Activated gamma-delta T cell treated with Interleukin-2 at 50 U/mL for 16 hours (primary cell): ENCODE data around the gene CLIC3.
"Not testable (repeated sequence)": the region's sequence is repeated elsewhere in the genome, so short reads cannot be mapped to it uniquely, and the experiment has no call there.

ENCODE experiments used
- DNase-seq: peaks from one replicate; pipeline ENCODE4 v3.0.0-alpha.2; 2020

The CLIC3 gene

DNA sequence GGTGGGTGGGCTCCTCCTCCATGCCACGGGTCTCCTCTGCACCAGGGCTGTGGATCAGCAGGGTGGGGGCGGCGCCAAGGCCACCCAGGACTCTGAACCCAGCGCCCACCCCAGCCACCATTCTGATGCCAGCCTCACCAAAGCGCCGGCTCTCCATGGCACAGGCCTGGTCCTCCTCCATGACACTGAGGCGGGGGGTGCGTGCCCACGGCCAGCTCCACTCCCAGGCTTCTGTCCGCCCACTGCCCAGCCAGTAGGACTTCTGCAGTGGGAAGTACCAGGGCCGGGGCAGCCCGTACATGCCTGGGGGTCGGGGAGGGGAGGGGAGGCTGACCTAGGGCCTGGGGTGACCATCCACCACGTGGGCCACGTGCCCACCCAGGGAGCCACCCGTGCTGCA lies 20.1 kb upstream of the CLIC3 start:
- no peak for DNase-seq

DNA sequence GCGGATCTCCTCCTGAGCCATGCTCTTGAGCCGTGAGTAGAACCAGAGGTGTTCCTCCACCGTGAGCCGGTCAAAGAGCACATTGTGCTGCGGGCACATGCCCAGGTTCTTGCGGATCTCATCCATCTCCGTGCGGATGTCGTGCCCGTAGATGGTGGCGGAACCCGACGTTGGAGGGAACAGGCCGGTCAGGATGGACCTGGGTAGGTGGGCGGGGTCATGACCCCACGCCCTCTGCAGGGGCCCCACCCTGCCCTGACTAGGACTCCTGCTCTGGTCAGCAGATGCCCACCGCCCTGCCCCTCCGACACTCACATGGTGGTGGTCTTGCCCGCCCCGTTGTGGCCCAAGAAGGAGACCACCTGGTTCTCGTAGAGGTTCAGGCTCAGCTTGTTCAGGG lies 19.6 kb upstream of the CLIC3 start:
- DNase-seq: no peak

DNA sequence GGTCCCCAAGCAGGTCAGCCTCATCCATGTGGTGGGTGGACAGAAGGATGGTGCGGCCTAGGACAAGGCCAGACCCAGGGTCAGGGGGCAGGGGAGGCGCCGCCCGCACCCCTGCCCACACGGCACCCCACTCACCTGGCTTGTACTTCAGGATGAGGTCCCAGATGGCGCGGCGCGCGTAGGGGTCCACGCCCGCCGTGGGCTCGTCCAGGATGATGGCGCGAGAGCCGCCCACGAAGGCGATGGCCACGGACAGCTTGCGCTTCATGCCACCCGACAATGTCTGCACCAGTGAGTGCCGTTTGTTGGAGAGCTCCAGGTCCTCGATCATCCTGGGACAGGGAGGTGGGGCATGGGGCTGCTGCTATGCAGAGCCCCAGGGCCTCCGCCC lies 19.2 kb upstream of the CLIC3 start:
- DNase-seq: no peak

DNA sequence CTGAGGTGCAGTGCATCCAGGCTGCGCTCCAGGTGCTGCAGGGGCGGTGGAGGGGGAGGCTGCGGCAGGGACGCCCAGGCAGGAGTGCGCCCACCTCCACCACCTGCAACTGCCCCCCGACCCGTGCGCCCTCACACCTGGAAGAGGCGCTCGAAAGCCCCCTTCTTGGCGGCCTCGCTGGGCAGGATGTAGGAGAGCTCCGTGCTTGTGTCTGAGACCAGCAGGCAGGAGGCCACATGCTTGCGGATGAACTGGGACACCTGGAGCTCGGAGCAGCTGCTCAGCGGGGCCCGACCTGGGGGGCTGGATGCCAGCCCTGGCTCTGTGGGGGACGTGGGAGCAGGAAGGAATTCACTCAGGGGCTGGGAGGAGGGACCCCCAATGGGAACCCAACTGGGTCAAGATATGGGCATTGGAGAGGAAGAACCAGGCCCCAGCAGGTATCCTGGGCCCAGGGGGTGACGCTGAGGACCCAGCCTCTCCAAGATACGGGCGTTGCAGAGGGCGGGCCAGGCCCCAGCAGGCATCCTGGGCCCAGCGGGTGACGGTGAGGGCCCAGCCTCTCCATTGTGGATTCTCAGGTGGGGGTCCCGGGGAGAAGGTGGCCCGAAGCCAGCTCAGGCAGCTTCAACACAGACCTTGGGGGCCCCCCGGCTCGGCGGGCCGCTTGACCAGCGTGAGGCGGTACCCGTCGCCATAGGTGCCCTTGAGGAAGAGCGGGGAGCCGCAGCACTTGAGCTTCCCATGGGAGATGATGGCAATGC lies 18.6 kb upstream of the CLIC3 start:
- DNase-seq: no peak

GRCh38 chr9:137014166-137014565 lies 17.8 kb upstream of the CLIC3 start:
- DNase-seq: no peak

GRCh38 chr9:137013571-137013940 lies 17.2 kb upstream of the CLIC3 start:
- no peak for DNase-seq

- DNase-seq: no peak
Observed at GRCh38 chr9:137012694-137013570, 16.6 kb upstream of the CLIC3 start.

DNA sequence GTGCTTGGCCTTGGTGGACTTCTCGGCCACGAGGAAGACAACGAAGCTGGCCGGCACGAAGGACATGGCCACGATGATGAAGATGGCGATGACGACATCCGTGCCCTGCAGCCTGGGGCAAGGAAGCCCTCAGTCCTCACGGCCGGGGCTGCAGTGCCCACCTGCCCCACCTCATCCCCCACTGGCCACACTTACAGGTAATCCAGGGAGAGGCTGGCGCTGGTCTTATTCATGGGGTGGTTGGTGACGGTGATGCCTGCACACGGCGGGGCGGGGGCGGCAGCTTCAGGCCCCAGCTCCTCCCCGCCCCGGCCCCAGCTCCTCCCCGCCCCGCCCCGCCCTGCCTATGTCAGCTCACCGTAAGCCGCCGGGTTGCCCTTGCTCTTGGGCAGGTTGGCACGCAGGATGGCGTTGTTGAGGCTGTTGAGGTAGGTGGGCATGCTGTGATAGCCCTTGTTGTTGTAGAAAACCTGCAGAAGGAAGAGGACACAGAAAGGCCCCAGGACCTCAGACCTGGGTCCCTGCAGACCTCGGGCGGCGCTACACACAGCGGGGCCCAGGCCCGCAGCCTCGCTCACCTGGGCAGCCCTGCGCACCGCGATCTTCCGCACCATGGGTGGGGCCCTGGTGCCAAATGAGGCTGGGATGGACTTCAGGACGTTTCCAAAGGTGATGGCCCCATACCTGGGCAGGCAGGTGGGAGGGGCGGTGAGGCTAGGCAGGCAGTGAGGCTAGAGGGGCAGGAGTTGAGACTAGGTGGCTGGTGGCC lies 15.7 kb upstream of the CLIC3 start:
- no peak for DNase-seq

- DNase-seq: no peak
Observed at GRCh38 chr9:137011156-137011555, 14.8 kb upstream of the CLIC3 start.

- no peak for DNase-seq
Observed at GRCh38 chr9:137009938-137010732, 13.8 kb upstream of the CLIC3 start.

DNA sequence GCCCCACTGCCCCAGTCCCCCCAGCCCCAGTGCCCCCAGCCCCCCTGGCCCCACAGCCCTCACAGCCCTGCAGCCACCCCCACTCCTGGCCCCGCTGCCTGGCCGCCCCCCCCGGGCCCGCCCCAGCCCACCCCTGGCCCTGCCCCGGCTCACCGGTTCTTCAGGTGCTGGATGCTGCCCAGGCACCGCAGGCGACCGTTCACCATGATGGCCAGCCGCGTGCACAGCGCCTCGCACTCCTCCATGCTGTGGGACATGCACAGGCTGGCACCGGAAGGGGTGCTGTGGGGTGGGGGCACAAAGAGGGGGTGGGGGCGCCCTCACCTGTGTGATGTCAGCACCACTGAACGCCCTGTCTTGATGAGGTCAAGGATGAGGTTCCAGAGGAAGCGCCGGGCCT lies 12.8 kb upstream of the CLIC3 start:
- DNase-seq: no peak

DNA sequence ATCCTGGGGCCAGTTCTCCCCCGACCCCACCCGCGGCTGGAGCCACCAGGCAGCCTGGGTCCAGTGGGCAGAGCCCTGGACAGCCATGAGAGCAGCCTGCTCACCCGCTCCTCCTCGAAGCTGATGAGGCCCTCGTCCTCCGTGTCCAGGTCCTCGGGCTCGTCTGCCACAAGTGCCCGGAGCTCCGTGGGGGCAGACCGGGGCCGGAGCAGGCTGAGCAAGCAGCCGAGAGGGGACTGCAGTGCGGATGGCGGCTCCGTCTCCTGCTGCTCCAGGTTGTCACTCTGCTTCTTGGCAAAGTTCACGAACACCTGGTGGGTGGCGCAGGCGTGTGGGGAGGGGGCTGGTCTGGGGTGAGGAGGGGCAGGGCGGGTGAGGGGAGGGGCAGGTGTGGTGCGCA lies 11.9 kb upstream of the CLIC3 start:
- no peak for DNase-seq

GRCh38 chr9:137007816-137008270 lies 11.5 kb upstream of the CLIC3 start:
- DNase-seq: no peak

DNA sequence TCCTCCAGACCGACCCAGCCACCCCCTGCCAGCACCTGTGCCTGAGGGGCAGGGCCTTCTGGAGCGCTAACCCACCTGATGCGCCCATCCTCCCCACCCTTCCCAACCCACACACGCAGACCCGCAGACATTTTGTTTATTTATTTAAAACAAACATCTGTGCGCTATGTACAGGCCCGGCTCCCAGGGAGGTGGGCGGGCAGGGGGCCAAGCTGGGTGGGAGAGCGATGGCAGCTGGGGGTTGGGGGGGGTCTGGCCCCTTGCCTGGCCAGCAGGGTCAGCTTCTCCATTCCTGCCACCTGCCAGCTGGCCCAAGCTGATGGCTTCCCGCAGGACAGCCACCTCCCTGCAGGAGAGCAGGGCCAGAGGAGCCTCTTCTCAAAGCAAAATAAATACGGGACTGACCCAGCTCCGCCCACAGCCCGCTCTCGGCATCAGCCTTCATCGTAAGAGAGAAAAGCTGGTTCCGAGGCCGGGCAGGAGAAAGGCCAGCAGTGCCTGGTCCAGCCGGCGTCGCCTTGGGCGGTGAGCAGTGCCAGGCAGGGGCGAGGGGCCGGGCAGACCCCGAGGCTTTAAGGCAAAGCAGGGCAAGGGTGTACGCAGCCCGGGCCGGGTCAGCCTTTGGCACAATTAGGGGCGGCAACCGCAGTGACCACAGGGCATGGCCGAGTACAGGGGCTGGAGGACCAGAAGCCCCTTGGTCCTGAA lies 10.9 kb upstream of the CLIC3 start:
- DNase-seq: no peak

DNA sequence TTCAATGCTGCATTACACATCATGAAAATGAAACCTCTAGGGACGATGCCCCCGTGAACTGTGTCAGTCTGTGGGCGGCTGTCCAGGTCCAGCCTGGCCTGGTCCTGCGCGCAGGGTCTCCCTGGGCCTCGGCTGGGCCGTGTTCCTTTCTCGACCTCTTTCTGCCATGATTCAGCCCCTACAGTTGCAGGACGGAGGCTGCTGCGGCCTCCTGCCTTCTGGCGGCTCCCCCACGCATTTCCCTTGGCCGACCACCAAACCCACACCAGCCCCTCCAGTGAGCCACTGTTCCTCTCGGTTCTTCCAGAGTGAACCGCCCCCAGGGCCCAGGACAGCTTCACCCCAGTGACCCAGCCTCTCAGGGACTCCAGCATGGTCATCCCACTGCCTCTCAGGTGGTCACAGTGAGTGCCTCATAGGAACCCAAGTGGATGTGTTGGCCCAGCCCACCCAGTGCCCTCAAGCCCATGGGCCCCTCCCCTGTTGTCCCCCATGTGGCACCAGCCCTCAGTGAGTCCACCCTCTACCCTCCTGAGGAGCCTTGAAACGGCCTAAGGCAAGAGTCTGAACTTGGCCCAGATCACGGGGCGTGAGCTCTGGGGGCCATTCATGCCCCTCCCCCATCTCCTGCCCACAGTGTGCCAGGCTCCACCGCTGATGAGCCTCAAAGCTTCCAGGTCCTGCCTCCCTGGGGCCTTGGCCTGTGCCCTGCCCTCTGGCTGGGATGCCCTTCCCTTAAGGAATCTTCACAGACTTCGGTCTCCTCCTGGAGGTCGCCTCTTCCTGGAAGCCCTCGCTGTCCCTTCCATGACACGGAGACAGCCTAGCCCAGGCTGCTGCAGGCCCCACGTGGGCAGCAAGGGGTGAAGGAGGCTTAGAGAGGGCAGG lies 10.0 kb upstream of the CLIC3 start:
- DNase-seq: no peak

GRCh38 chr9:137004285-137004684 lies 7.9 kb upstream of the CLIC3 start:
- not testable (repeated sequence) for DNase-seq

DNA sequence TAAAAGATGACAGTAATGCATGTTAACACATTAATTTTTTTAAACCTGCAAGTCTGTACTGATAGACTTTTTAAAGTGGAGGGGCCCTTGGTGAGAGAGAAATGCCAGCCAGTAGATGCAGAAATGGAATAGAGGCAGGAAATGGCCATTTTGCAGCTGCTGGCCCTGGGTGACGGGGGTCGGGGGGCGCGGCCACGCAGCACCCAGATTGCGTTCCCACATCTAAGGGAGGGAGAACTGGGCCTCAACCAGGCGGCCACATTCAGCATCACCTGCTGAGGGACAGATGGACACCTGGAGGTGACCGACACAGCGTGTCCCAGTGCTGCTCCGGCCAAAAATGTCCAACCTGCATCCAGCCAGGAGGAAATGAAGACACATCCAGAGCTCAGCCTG lies 6.3 kb upstream of the CLIC3 start:
- no peak for DNase-seq

GRCh38 chr9:137001857-137002645 lies 5.7 kb upstream of the CLIC3 start:
- DNase-seq: no peak

DNA sequence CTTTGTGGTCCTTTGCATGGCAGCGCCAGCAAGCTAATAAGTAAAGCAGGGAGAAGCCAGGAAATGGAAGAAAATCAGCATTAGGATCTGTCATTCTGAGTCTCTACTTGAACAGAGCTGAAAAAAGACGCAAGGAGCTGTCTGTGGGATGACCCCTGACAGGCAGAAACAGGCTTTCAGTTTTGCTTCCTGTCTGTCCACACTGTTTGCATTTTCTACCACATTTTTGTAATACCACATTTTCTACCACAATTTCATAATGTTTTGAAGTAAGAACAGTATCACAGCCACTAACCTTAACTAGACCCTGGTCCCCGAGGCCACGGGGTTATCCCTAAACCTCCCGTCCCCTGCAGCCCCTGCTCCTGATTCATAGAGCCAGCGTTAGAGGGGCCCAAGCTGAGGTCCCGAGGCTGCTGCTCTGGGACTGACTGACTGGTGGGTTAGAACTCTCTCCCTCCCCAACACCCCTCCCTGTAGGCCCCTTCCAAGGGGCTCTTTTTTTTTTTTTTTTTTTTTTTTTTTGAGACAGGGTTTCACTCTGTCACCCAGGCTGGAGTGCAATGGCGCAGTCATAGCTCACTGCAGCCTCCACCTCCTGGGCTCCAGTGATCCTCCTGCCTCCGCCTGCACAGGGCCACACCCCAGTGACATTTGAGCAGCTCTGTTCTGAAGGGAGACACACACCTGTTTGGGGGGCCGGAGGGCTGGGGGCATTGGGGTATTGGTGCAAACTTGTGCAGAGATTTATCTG lies 4.0 kb upstream of the CLIC3 start:
- DNase-seq: no peak
